Sigmoid colon (tissue), 3 donors: ENCODE data around the gene ZNF652.

Source experiments
- POLR2A ChIP-seq, 2 donors: fragments of 450-650 bp; IDR thresholded peaks; one replicate each; pipeline ENCODE4 v1.6.1; 2016; ENCODE audit warnings: antibody characterized with exemption in 2 of 2, mild to moderate bottlenecking in 2 of 2, moderate library complexity in 2 of 2
- TF ChIP-seq, protein P1 (sequence below), 4 experiments: fragments of 450-650 bp in 3 of 4; fragments of 200-600 bp in 1 of 4; IDR thresholded peaks; one replicate each; pipeline ENCODE4 v1.5.1; 2016 to 2019; ENCODE audit warnings: antibody characterized with exemption in 4 of 4, mild to moderate bottlenecking in 3 of 4, moderate library complexity in 2 of 4

DNA sequence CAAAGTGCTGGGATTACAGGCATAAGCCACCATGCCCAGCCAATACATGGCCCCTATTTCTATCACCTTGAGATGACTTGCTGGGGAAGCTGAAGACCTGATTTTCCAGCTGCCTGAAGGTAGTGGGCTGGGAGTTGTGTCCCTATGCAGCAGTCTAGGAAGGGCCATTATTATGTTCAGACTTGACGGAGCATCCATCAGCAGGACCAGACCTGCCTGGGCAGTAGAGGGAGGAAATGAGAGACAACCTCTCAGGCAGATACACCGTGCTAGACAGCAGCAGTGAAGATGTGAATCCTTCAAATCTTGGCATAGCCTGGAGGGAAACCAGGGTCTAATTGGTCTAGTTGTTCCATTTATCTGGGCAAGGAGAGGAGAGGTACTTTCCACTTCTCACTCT, 95.8 kb downstream of the ZNF652 start:
- TF ChIP-seq, protein P1, sequence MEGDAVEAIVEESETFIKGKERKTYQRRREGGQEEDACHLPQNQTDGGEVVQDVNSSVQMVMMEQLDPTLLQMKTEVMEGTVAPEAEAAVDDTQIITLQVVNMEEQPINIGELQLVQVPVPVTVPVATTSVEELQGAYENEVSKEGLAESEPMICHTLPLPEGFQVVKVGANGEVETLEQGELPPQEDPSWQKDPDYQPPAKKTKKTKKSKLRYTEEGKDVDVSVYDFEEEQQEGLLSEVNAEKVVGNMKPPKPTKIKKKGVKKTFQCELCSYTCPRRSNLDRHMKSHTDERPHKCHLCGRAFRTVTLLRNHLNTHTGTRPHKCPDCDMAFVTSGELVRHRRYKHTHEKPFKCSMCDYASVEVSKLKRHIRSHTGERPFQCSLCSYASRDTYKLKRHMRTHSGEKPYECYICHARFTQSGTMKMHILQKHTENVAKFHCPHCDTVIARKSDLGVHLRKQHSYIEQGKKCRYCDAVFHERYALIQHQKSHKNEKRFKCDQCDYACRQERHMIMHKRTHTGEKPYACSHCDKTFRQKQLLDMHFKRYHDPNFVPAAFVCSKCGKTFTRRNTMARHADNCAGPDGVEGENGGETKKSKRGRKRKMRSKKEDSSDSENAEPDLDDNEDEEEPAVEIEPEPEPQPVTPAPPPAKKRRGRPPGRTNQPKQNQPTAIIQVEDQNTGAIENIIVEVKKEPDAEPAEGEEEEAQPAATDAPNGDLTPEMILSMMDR (IDR thresholded peaks at IDR 0.05) = no peak
- TF ChIP-seq POLR2A (IDR thresholded peaks at IDR 0.05) = no peak
